Sigmoid colon (tissue), 7 donors: ENCODE results near the gene TSPEAR. TPM values are rescaled to one million over a fixed set of nuclear protein-coding genes. Genes with fewer than 3 reads are reported as not detected.
"Not testable (repeated sequence)": the region's sequence is repeated elsewhere in the genome, so short reads cannot be mapped to it uniquely, and the experiment has no call there.

Experiments
- DNase-seq: peaks from one replicate; pipeline ENCODE4 v3.0.0-alpha.2; 2019
- H3K27ac ChIP-seq, 4 donors: fragments of 200-600 bp; sonication (generic); one replicate each; pipeline ENCODE4 v1.5.1; 2016 to 2019; ENCODE audit warnings: mild to moderate bottlenecking in 1 of 4
- H3K27me3 ChIP-seq, 3 donors: fragments of 200-600 bp; sonication (generic); one replicate each; pipeline ENCODE4 v1.5.1; 2019; ENCODE audit warnings: mild to moderate bottlenecking in 1 of 3
- H3K36me3 ChIP-seq, 4 donors: fragments of 200-600 bp; sonication (generic); one replicate each; pipeline ENCODE4 v1.5.1; 2016 to 2019
- H3K4me1 ChIP-seq, 4 donors: fragments of 200-600 bp; sonication (generic); one replicate each; pipeline ENCODE4 v1.5.1; 2017 to 2019
- H3K4me3 ChIP-seq, 4 donors: fragments of 200-600 bp; sonication (generic); one replicate each; pipeline ENCODE4 v1.5.1; 2017 to 2019; ENCODE audit warnings: mild to moderate bottlenecking in 2 of 4, moderate library complexity in 1 of 4
- H3K9me3 ChIP-seq, 4 donors: fragments of 200-600 bp in 3 of 4; sonication (generic) in 3 of 4; one replicate each; pipeline versions ENCODE4 v1.5.1 to v1.6.1; 2013 to 2019
- CTCF ChIP-seq, 4 experiments: fragments of 450-650 bp in 3 of 4; fragments of 200-600 bp in 1 of 4; IDR thresholded peaks; one replicate each; pipeline ENCODE4 v1.5.1; 2016 to 2019; ENCODE audit warnings: antibody characterized with exemption in 4 of 4, mild to moderate bottlenecking in 3 of 4, moderate library complexity in 2 of 4
- EP300 ChIP-seq, 4 donors: sonication (generic); formaldehyde crosslinking; IDR thresholded peaks; one replicate each; pipeline ENCODE4 v1.6.1; 2017; ENCODE audit warnings: antibody characterized with exemption in 4 of 4
- POLR2A ChIP-seq, 2 donors: fragments of 450-650 bp; IDR thresholded peaks; one replicate each; pipeline ENCODE4 v1.6.1; 2016; ENCODE audit warnings: antibody characterized with exemption in 2 of 2, mild to moderate bottlenecking in 2 of 2, moderate library complexity in 2 of 2
- POLR2AphosphoS5 ChIP-seq, 4 donors: sonication (generic); formaldehyde crosslinking; IDR thresholded peaks; one replicate each; pipeline ENCODE4 v1.6.1; 2017; ENCODE audit warnings: antibody characterized with exemption in 4 of 4
- WGBS, 2 donors: extraction: QIAGEN DNeasy Blood & Tissue Kit; methylation state at CpG; one replicate each; pipeline ENCODE4 v1.1.7; 2013; 5-methylcytosine and 5-hydroxymethylcytosine counted together
- intact Hi-C: fragments of 100-400 bp; cut with DNase I; formaldehyde crosslinking; loops from one replicate; pipeline ENCODE4 v1.15.1; 2023
- polyA plus RNA-seq, 3 donors: library from polyadenylated mRNA; stranded (reverse); fragments of 200-250 nt; gene quantifications; one replicate each; pipeline ENCODE4 v1.2.3, GENCODE V29; 2013
- total RNA-seq, 4 donors: library from RNA; depleted of rRNA; stranded (reverse); fragments of >200 nt; gene quantifications; one replicate each; pipeline ENCODE4 v1.1.0, GENCODE V29; 2016
- donor health status: healthy with polysubstance abuse.
- donor health status: Bipolar disorder and iron deficiency.
- donor health status: healthy.

The TSPEAR gene
- total and polyA plus RNA-seq, 7 donors, result under 0.01 to 0.20 TPM; not detected in 5

GRCh38 chr21:44666401-44667320, 44.7 kb downstream of the TSPEAR start, which contains the start of gene KRTAP12-2:
KRTAP12-2 (minus strand) TSS chr21:44666927; CDS start chr21:44666886, 41 bp downstream.
- Histone ChIP-seq H3K9me3 (peaks cover 0 to 6% (median 0%) of the 10 kb centered on the region in 4 donors), H3K4me3 (no peak within 1 kb of the TSS), H3K4me1 (no peaks in the 10 kb centered on the region), H3K27ac (no peak within 1 kb of the TSS), H3K36me3 (no peaks in the 10 kb centered on the region), H3K27me3 (peaks cover 0 to 5% (median 0%) of the 10 kb centered on the region in 3 donors)
- DNase-seq, result no peak
- 49 to 74% methylated on average over 19 of the region's 19 CpGs for WGBS, 2 donors
- TF ChIP-seq EP300 (IDR thresholded peaks at IDR 0.05), result no peak
- no peak for TF ChIP-seq POLR2A (IDR thresholded peaks at IDR 0.05)
- no peak for TF ChIP-seq POLR2AphosphoS5 (IDR thresholded peaks at IDR 0.05)
- TF ChIP-seq CTCF (IDR thresholded peaks at IDR 0.05), result no peak
- intact Hi-C loops, result no loop called here

GRCh38 chr21:44664691-44665090, 46.7 kb downstream of the TSPEAR start:
- no peak overlapping the region for H3K27ac ChIP-seq
- TF ChIP-seq POLR2A (IDR thresholded peaks at IDR 0.05) (no peak), EP300 (IDR thresholded peaks at IDR 0.05) (no peak), CTCF (IDR thresholded peaks at IDR 0.05) (no peak), POLR2AphosphoS5 (IDR thresholded peaks at IDR 0.05) (no peak)
- no peaks in the 10 kb centered on the region for H3K27me3 ChIP-seq
- no peaks in the 10 kb centered on the region for H3K9me3 ChIP-seq
- no peaks in the 10 kb centered on the region for H3K4me1 ChIP-seq
- WGBS, 2 donors, result 88 to 89% methylated on average over 5 of the region's 5 CpGs
- no peak for DNase-seq
- no peaks in the 10 kb centered on the region for H3K36me3 ChIP-seq
- no peak overlapping the region for H3K4me3 ChIP-seq
- intact Hi-C loops, result no loop called here

- DNase-seq, H3K27ac ChIP-seq, intact Hi-C loops, H3K9me3 ChIP-seq, H3K4me3 ChIP-seq, H3K36me3 ChIP-seq, H3K4me1 ChIP-seq: not testable (repeated sequence)
- 52 to 59% methylated on average over 7 of the region's 7 CpGs for WGBS, 2 donors
- peaks cover 0 to 22% (median 5%) of the 10 kb centered on the region in 3 donors for H3K27me3 ChIP-seq
Measured at GRCh38 chr21:44661567-44661966, 49.8 kb downstream of the TSPEAR start.

GRCh38 chr21:44658913-44659595, 52.3 kb downstream of the TSPEAR start:
- Histone ChIP-seq H3K36me3 (no peaks in the 10 kb centered on the region), H3K4me1 (no peaks in the 10 kb centered on the region), H3K4me3 (no peak overlapping the region), H3K27ac (no peak overlapping the region), H3K27me3 (peaks cover 0 to 22% (median 5%) of the 10 kb centered on the region in 3 donors), H3K9me3 (peaks cover 0 to 4% (median 3%) of the 10 kb centered on the region in 4 donors)
- TF ChIP-seq POLR2AphosphoS5 (IDR thresholded peaks at IDR 0.05) (no peak), EP300 (IDR thresholded peaks at IDR 0.05) (no peak), POLR2A (IDR thresholded peaks at IDR 0.05) (no peak), CTCF (IDR thresholded peaks at IDR 0.05) (no peak)
- no peak for DNase-seq
- intact Hi-C loops, result no loop called here
- 54 to 56% methylated on average over 11 of the region's 11 CpGs for WGBS, 2 donors

GRCh38 chr21:44658541-44658910, 52.8 kb downstream of the TSPEAR start:
- Histone ChIP-seq H3K36me3 (no peaks in the 10 kb centered on the region), H3K4me1 (no peaks in the 10 kb centered on the region), H3K9me3 (peaks cover 0 to 4% (median 3%) of the 10 kb centered on the region in 4 donors), H3K27ac (no peak overlapping the region), H3K27me3 (peaks cover 0 to 22% (median 5%) of the 10 kb centered on the region in 3 donors), H3K4me3 (no peak overlapping the region)
- intact Hi-C loops, result no loop called here
- TF ChIP-seq POLR2AphosphoS5 (IDR thresholded peaks at IDR 0.05) (no peak), POLR2A (IDR thresholded peaks at IDR 0.05) (no peak), EP300 (IDR thresholded peaks at IDR 0.05) (no peak), CTCF (IDR thresholded peaks at IDR 0.05) (no peak)
- WGBS, 2 donors, result 82 to 83% methylated on average over 5 of the region's 5 CpGs
- DNase-seq, result no peak
